ENCODE measurements around the gene SERPINB1.

SERPINB1 gene

GRCh38 chr6:2790588-2791449 is 50.8 kb downstream of the SERPINB1 start:
- peak; percentile 78 for DNase-seq

DNA sequence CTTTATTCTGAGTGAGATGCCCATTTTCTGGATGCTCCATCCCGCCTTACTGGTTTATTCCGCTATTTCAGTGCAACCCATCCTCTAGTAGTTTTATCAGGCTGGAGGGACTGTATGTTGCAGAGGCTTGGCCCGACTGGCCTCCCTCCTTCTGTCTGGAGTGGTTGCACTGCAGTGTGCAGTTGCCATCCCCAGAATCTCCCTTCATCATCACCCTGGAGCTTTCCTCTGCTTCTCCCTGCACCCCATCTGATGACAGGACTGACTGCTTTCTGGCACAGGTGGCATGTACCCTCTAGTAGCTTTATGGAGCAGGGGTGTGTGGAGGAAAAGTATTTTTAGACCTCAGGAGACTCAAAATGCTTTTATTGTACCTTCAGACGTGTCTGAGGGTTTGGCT is 55.4 kb downstream of the SERPINB1 start:
- no peak for DNase-seq

DNA sequence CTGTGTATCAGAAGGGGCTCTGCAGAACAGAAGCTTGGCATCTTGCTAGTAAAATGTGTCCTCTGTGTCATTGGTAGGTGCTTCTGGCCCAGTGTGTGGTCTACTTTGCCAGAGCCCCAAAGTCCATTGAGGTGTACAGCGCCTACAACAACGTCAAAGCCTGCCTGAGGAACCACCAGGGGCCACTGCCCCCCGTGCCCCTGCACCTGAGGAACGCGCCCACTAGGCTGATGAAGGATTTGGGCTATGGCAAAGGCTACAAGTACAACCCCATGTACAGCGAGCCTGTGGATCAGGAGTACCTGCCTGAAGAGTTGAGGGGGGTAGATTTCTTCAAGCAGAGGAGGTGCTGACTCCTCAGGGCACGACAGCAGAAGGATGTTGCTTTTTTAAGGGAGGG is 56.7 kb downstream of the SERPINB1 start:
- no peak for DNase-seq

GRCh38 chr6:2784061-2784460 is 57.6 kb downstream of the SERPINB1 start:
- DNase-seq, result no peak

GRCh38 chr6:2783188-2783963 is 58.3 kb downstream of the SERPINB1 start:
- no peak for DNase-seq

DNA sequence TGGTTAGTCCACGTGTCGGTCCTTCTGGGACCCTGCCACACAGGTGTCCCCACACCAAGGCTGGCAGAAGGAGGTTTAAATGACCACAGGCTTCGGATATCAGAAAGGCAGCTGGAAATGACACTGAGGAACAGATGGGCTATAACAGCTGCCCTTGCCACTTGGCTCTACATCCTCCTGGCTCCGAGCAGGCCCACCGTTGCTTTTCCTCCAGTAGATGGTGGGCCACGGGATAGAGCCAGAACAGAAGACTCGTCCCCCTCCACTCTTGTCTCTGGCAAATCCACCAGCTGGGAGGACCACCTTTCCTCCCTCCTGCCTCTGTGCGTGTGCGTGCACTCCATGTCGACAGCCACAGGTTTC is 58.9 kb downstream of the SERPINB1 start:
- no peak for DNase-seq

GRCh38 chr6:2782356-2782708 is 59.3 kb downstream of the SERPINB1 start:
- no peak for DNase-seq

All from midbrain (tissue), 1 donor.